SK-N-SH treated with all-trans-retinoic acid at 6 μM for 48 hours (cell line): ENCODE results near the gene MORC1.

Experiments used
- ATAC-seq: fragments of 200-7000 bp; cut with Tn5 transposase; 3 replicates; pipeline ENCODE4 v1.9.1; 2020; ENCODE audit warnings: mild to moderate bottlenecking, moderate library complexity
- ARNTL ChIP-seq: fragments of 450-650 bp; formaldehyde crosslinking; IDR thresholded peaks from 2 replicates; pipeline ENCODE4 v1.5.0; 2020; ENCODE audit warnings: low read depth, mild to moderate bottlenecking, moderate library complexity, borderline replicate concordance
- BACH2 ChIP-seq: fragments of 250-450 bp; sonication (Bioruptor Pico); IDR thresholded peaks from 2 replicates; pipeline ENCODE4 v1.9.0; 2021; ENCODE audit warnings: mild to moderate bottlenecking, borderline replicate concordance
- CSDC2 ChIP-seq: fragments of 250-450 bp; sonication (Bioruptor Pico); IDR thresholded peaks from 2 replicates; pipeline ENCODE4 v1.5.0; 2020; ENCODE audit warnings: mild to moderate bottlenecking, moderate library complexity
- CSRNP3 ChIP-seq: fragments of 250-450 bp; sonication (Bioruptor Pico); IDR thresholded peaks from 2 replicates; pipeline ENCODE4 v1.5.1; 2021; ENCODE audit warnings: mild to moderate bottlenecking, moderate library complexity
- ESRRG ChIP-seq: fragments of 250-450 bp; sonication (Bioruptor Pico); IDR thresholded peaks from 2 replicates; pipeline ENCODE4 v1.6.1; 2021; ENCODE audit warnings: mild to moderate bottlenecking
- GLIS3 ChIP-seq: fragments of 250-450 bp; sonication (Bioruptor Pico); IDR thresholded peaks from 2 replicates; pipeline ENCODE4 v1.5.0; 2020; ENCODE audit warnings: mild to moderate bottlenecking, moderate library complexity
- ISL1 ChIP-seq: fragments of 250-450 bp; sonication (Bioruptor Pico); IDR thresholded peaks from 2 replicates; pipeline ENCODE4 v2.1.2; 2022; ENCODE audit warnings: mild to moderate bottlenecking, moderate library complexity
- OSR1 ChIP-seq: fragments of 250-450 bp; sonication (Bioruptor Pico); IDR thresholded peaks from 2 replicates; pipeline ENCODE4 v1.8.0; 2022; ENCODE audit warnings: moderate library complexity, mild to moderate bottlenecking, inconsistent platforms
- PPARA ChIP-seq: fragments of 250-450 bp; sonication (Bioruptor Pico); IDR thresholded peaks from 2 replicates; pipeline ENCODE4 v1.5.0; 2020; ENCODE audit warnings: mild to moderate bottlenecking, borderline replicate concordance
- RARB ChIP-seq: fragments of 250-450 bp; sonication (Bioruptor Pico); IDR thresholded peaks from 2 replicates; pipeline ENCODE4 v1.8.0; 2021; ENCODE audit warnings: mild to moderate bottlenecking, moderate library complexity
- SNAI2 ChIP-seq: fragments of 250-450 bp; sonication (Bioruptor Pico); IDR thresholded peaks from 2 replicates; pipeline ENCODE4 v1.5.0; 2020; ENCODE audit warnings: mild to moderate bottlenecking, moderate library complexity
- TCF4 ChIP-seq: fragments of 250-450 bp; sonication (Bioruptor Pico); IDR thresholded peaks from 2 replicates; pipeline ENCODE4 v1.8.0; 2021; ENCODE audit warnings: mild to moderate bottlenecking, moderate library complexity, borderline replicate concordance
- TOX ChIP-seq: fragments of 250-450 bp; sonication (Bioruptor Pico); IDR thresholded peaks from 2 replicates; pipeline ENCODE4 v1.8.0; 2021; ENCODE audit warnings: mild to moderate bottlenecking, moderate library complexity, borderline replicate concordance
- TSHZ2 ChIP-seq: fragments of 250-450 bp; sonication (Bioruptor Pico); IDR thresholded peaks from 2 replicates; pipeline ENCODE4 v1.5.0; 2020; ENCODE audit warnings: mild to moderate bottlenecking, moderate library complexity
- ZC3H10 ChIP-seq: fragments of 250-450 bp; sonication (Bioruptor Pico); IDR thresholded peaks from 2 replicates; pipeline ENCODE4 v1.5.1; 2021; ENCODE audit warnings: mild to moderate bottlenecking, moderate library complexity
- ZFP3 ChIP-seq: fragments of 250-450 bp; sonication (Bioruptor Pico); IDR thresholded peaks from 2 replicates; pipeline ENCODE4 v1.5.0; 2020; ENCODE audit warnings: mild to moderate bottlenecking, moderate library complexity
- ZFP30 ChIP-seq: fragments of 450-650 bp; formaldehyde crosslinking; IDR thresholded peaks from 2 replicates; pipeline ENCODE4 v1.5.0; 2022; ENCODE audit warnings: mild to moderate bottlenecking, moderate library complexity
- ZNF565 ChIP-seq: fragments of 450-650 bp; formaldehyde crosslinking; conservative IDR thresholded peaks from 2 replicates; pipeline ENCODE4 v1.5.0; 2020; ENCODE audit warnings: low read depth, mild to moderate bottlenecking, moderate library complexity
- ZNF70 ChIP-seq: fragments of 450-650 bp; formaldehyde crosslinking; IDR thresholded peaks from 2 replicates; pipeline ENCODE4 v1.5.0; 2020; ENCODE audit warnings: mild to moderate bottlenecking, moderate library complexity
- ZNF8 ChIP-seq: fragments of 450-650 bp; formaldehyde crosslinking; IDR thresholded peaks from 2 replicates; pipeline ENCODE4 v1.5.0; 2020; ENCODE audit warnings: mild to moderate bottlenecking, moderate library complexity
- TF ChIP-seq, protein P1 (sequence below): fragments of 250-450 bp; sonication (Bioruptor Pico); IDR thresholded peaks from 2 replicates; pipeline ENCODE4 v1.5.1; 2020; ENCODE audit warnings: low read depth, mild to moderate bottlenecking, moderate library complexity
- TF ChIP-seq, protein P2 (sequence below): fragments of 250-450 bp; sonication (Bioruptor Pico); IDR thresholded peaks from 2 replicates; pipeline ENCODE4 v1.8.0; 2021; ENCODE audit warnings: low read depth, mild to moderate bottlenecking, moderate library complexity, borderline replicate concordance

The MORC1 gene

DNA sequence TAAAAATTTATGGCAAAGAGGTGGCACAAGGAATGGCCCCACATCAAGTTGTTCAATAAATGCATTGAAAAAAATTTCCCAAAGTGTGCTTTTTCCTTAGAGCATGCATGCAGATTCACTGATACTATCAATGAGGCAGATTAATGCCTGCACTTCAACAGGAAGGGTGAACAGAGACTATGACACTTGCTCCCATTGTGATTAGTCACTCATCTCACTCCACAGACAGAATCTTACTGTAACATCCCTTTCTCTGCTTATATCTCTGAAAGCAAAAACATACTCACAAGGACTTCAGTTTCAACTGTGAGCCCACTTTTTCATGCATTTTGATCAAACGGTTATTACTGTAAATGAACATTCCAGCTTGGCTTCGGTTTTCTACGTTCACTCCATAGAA, 60.9 kb downstream of the MORC1 start:
- ATAC-seq, result no peak

DNA sequence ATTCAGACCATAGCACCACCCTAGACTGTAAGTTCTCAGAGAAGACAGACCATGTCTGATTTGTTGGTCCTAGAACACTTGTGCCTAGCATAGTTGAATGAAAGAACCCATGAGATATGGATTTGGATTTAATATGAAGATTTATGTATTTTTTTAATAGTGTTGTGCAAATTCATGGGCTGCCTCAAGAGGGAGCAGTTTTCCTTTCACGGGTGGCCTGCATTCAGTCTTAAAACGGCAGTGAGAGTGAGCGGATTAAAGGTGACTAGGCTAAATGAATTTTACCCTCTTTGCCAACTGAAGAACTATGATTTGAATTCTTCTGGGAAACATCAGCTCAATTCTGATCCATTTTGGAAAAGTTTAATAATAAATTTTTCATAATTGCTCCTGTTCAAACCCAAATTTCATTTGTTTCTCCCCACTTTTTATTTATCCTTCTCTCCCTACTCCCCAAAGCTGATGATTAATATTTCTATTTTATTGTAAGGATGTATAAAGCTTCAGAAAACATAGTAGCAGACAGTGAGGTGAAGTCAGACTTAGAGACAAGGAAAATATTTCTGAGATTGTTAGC, 67.3 kb downstream of the MORC1 start:
- peak; percentile 59; the same call in 2 of the 3 replicates for ATAC-seq
- TF ChIP-seq ZNF565 (CRISPR knock-in tag) (no peak), PPARA (CRISPR knock-in tag) (no peak), CSDC2 (CRISPR knock-in tag) (no peak), TCF4 (CRISPR knock-in tag) (no peak), SNAI2 (CRISPR knock-in tag) (no peak), ESRRG (CRISPR knock-in tag) (no peak), ZFP30 (no peak), OSR1 (no peak), TOX (CRISPR knock-in tag) (no peak), RARB (CRISPR knock-in tag) (no peak), BACH2 (CRISPR knock-in tag) (no peak), GLIS3 (no peak)
- TF ChIP-seq, protein P1, sequence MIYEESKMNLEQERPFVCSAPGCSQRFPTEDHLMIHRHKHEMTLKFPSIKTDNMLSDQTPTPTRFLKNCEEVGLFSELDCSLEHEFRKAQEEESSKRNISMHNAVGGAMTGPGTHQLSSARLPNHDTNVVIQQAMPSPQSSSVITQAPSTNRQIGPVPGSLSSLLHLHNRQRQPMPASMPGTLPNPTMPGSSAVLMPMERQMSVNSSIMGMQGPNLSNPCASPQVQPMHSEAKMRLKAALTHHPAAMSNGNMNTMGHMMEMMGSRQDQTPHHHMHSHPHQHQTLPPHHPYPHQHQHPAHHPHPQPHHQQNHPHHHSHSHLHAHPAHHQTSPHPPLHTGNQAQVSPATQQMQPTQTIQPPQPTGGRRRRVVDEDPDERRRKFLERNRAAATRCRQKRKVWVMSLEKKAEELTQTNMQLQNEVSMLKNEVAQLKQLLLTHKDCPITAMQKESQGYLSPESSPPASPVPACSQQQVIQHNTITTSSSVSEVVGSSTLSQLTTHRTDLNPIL (CRISPR knock-in tag), result no peak
- TF ChIP-seq, all 23 proteins: peak for 0

More for the DNA sequence above, 60.9 kb downstream of the MORC1 start:
- TF ChIP-seq ZC3H10 (CRISPR knock-in tag) (no peak), PPARA (CRISPR knock-in tag) (no peak), RARB (CRISPR knock-in tag) (no peak), ZNF8 (CRISPR knock-in tag) (no peak), GLIS3 (no peak), TOX (CRISPR knock-in tag) (no peak), CSDC2 (CRISPR knock-in tag) (no peak), BACH2 (CRISPR knock-in tag) (no peak), TSHZ2 (no peak), ZNF70 (no peak), OSR1 (no peak), SNAI2 (CRISPR knock-in tag) (no peak), ISL1 (CRISPR knock-in tag) (no peak), ZNF565 (CRISPR knock-in tag) (no peak), ZFP3 (no peak), CSRNP3 (CRISPR knock-in tag) (no peak), ARNTL (CRISPR knock-in tag) (no peak)
- TF ChIP-seq, protein P2, sequence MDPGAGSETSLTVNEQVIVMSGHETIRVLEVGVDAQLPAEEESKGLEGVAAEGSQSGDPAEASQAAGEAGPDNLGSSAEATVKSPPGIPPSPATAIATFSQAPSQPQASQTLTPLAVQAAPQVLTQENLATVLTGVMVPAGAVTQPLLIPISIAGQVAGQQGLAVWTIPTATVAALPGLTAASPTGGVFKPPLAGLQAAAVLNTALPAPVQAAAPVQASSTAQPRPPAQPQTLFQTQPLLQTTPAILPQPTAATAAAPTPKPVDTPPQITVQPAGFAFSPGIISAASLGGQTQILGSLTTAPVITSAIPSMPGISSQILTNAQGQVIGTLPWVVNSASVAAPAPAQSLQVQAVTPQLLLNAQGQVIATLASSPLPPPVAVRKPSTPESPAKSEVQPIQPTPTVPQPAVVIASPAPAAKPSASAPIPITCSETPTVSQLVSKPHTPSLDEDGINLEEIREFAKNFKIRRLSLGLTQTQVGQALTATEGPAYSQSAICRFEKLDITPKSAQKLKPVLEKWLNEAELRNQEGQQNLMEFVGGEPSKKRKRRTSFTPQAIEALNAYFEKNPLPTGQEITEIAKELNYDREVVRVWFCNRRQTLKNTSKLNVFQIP (CRISPR knock-in tag), result no peak
- TF ChIP-seq, protein P1 (CRISPR knock-in tag), result no peak

DNA sequence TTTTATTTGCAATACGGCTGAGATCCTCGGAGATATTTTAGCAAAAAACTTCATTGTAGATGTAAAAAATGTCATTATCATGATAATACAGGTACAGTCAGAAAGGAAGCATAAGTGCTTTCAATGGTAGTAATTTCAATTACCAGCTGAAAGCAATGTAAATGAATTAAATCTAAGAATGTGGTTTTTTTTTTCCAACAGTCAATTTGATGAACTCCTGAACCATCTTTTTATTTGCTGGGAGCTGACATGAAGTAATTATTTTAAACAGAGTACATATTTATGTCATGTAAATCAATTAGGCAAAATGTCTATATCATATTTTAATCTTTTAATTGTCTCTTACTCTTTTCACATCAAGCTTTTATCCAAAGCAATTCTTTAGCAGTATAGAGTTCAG, 70.6 kb downstream of the MORC1 start:
- no peak for ATAC-seq
- TF ChIP-seq ISL1 (CRISPR knock-in tag), result peak; percentile 72
- TF ChIP-seq, protein P2 (CRISPR knock-in tag), result no peak
